Upper lobe of left lung (tissue), 6 donors: ENCODE data around the gene MYH7B. TPM values are rescaled to one million over a fixed set of nuclear protein-coding genes. Genes with fewer than 3 reads are reported as not detected.

Experiments used
- ATAC-seq, 2 donors: fragments of 200-7000 bp; cut with Tn5 transposase; one replicate each; pipeline ENCODE4 v1.9.1; 2022; ENCODE audit warnings: mild to moderate bottlenecking in 2 of 2, moderate library complexity in 2 of 2; ENCODE audit not compliant: low FRiP score in 2 of 2
- DNase-seq, 2 donors: peaks; one replicate each; pipeline ENCODE4 v3.0.0-alpha.2; 2019 to 2020
- H3K27ac ChIP-seq, 4 donors: fragments of 200-600 bp; sonication (generic); one replicate each; pipeline ENCODE4 v1.5.1; 2016 to 2019
- H3K27me3 ChIP-seq, 4 donors: fragments of 200-600 bp; sonication (generic); one replicate each; pipeline ENCODE4 v1.5.1; 2017 to 2019
- H3K36me3 ChIP-seq, 4 donors: fragments of 200-600 bp; sonication (generic); one replicate each; pipeline ENCODE4 v1.5.1; 2016 to 2019
- H3K4me1 ChIP-seq, 4 donors: fragments of 200-600 bp; sonication (generic); one replicate each; pipeline ENCODE4 v1.5.1; 2018 to 2019
- H3K4me3 ChIP-seq, 4 donors: fragments of 200-600 bp; sonication (generic); one replicate each; pipeline ENCODE4 v1.5.1; 2017 to 2019; ENCODE audit warnings: mild to moderate bottlenecking in 2 of 4, moderate library complexity in 1 of 4
- H3K9me3 ChIP-seq, 4 donors: fragments of 200-600 bp; sonication (generic); one replicate each; pipeline ENCODE4 v1.5.1; 2018 to 2019
- CTCF ChIP-seq, 6 experiments: fragments of 450-650 bp in 4 of 6; fragments of 200-600 bp in 2 of 6; sonication (generic) in 2 of 6; IDR thresholded peaks; one replicate each; pipeline ENCODE4 v1.5.1; 2016 to 2019; ENCODE audit warnings: antibody characterized with exemption in 6 of 6
- EP300 ChIP-seq, 4 donors: sonication (generic); formaldehyde crosslinking; IDR thresholded peaks; one replicate each; pipeline ENCODE4 v1.5.1; 2017; ENCODE audit warnings: antibody characterized with exemption in 4 of 4, control low read depth in 2 of 4
- POLR2A ChIP-seq, 4 donors: fragments of 450-650 bp; IDR thresholded peaks; one replicate each; pipeline ENCODE4 v1.5.1; 2016 to 2017; ENCODE audit warnings: antibody characterized with exemption in 4 of 4, mild to moderate bottlenecking in 2 of 4
- POLR2AphosphoS5 ChIP-seq, 2 donors: sonication (generic); formaldehyde crosslinking; IDR thresholded peaks; one replicate each; pipeline ENCODE4 v1.5.1; 2017; ENCODE audit warnings: antibody characterized with exemption in 2 of 2
- WGBS, 2 donors: methylation state at CpG; one replicate each; pipeline ENCODE4 v1.1.5; 2017 to 2018; 5-methylcytosine and 5-hydroxymethylcytosine counted together
- total RNA-seq, 6 donors: library from RNA; depleted of rRNA in 4 of 6; stranded (reverse); fragments of >200 nt in 4 of 6; gene quantifications; one replicate each; pipeline versions ENCODE4 v1.1.0 to v1.2.1, GENCODE V29; 2016 to 2021
- donor health status: DM: no; HTN: no; CAD: no; lungs with moderate emphysema.
- donor health status: DM: no; HTN: yes; CAD: no; lungs with severe emphysema.

The MYH7B gene
- total RNA-seq, 6 donors from 2014 or later: 0.51 to 11.5 (median 0.91) TPM; not detected in 1

- DNase-seq (peak in 1 of 2 donors; percentile 61), ATAC-seq (no peak)
- Histone ChIP-seq H3K27me3 (peaks cover 0 to 3% (median 0%) of the 10 kb centered on the region in 4 donors), H3K36me3 (no peaks in the 10 kb centered on the region), H3K4me1 (peaks cover 0 to 16% (median 1%) of the 10 kb centered on the region in 4 donors), H3K9me3 (no peaks in the 10 kb centered on the region), H3K4me3 (no peak overlapping the region), H3K27ac (no peak overlapping the region)
- TF ChIP-seq POLR2AphosphoS5 (IDR thresholded peaks at IDR 0.05): no peak
- no peak for TF ChIP-seq POLR2A (IDR thresholded peaks at IDR 0.05)
- TF ChIP-seq CTCF (IDR thresholded peaks at IDR 0.05): no peak
- TF ChIP-seq EP300 (IDR thresholded peaks at IDR 0.05): no peak
- WGBS, 2 donors: 79 to 84% methylated on average over 11 to 18 of the region's 18 CpGs
Measured at GRCh38 chr20:34984756-34985261, 29.1 kb downstream of the MYH7B start.

- Histone ChIP-seq H3K4me1 (peaks cover 0 to 16% (median 1%) of the 10 kb centered on the region in 4 donors), H3K4me3 (no peak overlapping the region), H3K36me3 (no peaks in the 10 kb centered on the region), H3K27me3 (peaks cover 0 to 3% (median 0%) of the 10 kb centered on the region in 4 donors), H3K9me3 (no peaks in the 10 kb centered on the region), H3K27ac (no peak overlapping the region)
- WGBS, 2 donors: 78 to 80% methylated on average over 9 to 22 of the region's 25 CpGs
- ATAC-seq (no peak), DNase-seq (no peak)
- TF ChIP-seq CTCF (IDR thresholded peaks at IDR 0.05): no peak
- no peak for TF ChIP-seq EP300 (IDR thresholded peaks at IDR 0.05)
- TF ChIP-seq POLR2A (IDR thresholded peaks at IDR 0.05): no peak
- no peak for TF ChIP-seq POLR2AphosphoS5 (IDR thresholded peaks at IDR 0.05)
Measured at GRCh38 chr20:34985461-34986310, 30.0 kb downstream of the MYH7B start.

GRCh38 chr20:34986311-34987287 is 30.9 kb downstream of the MYH7B start:
- WGBS, 2 donors: 72 to 81% methylated on average over 9 to 24 of the region's 24 CpGs
- H3K4me3 ChIP-seq: no peak overlapping the region
- H3K9me3 ChIP-seq: no peaks in the 10 kb centered on the region
- peaks cover 0 to 16% (median 1%) of the 10 kb centered on the region in 4 donors for H3K4me1 ChIP-seq
- H3K36me3 ChIP-seq: no peaks in the 10 kb centered on the region
- ATAC-seq (peak in 1 of 2 donors; percentile 20), DNase-seq (no peak)
- no peak for TF ChIP-seq POLR2AphosphoS5 (IDR thresholded peaks at IDR 0.05)
- TF ChIP-seq EP300 (IDR thresholded peaks at IDR 0.05): no peak
- TF ChIP-seq CTCF (IDR thresholded peaks at IDR 0.05): no peak
- TF ChIP-seq POLR2A (IDR thresholded peaks at IDR 0.05): no peak
- no peak overlapping the region for H3K27ac ChIP-seq
- peaks cover 0 to 3% (median 0%) of the 10 kb centered on the region in 4 donors for H3K27me3 ChIP-seq

GRCh38 chr20:34987288-34988190 is 31.9 kb downstream of the MYH7B start:
- H3K36me3 ChIP-seq: peaks cover 0 to under 1% (median 0%) of the 10 kb centered on the region in 4 donors
- ATAC-seq: no peak
- no peak for DNase-seq

More at GRCh38 chr20:34987288-34988190, 31.9 kb downstream of the MYH7B start:
- peaks cover 0 to 16% (median 1%) of the 10 kb centered on the region in 4 donors for H3K4me1 ChIP-seq
- 51 to 66% methylated on average over 4 to 14 of the region's 15 CpGs for WGBS, 2 donors
- no peak for TF ChIP-seq POLR2A (IDR thresholded peaks at IDR 0.05)
- TF ChIP-seq CTCF (IDR thresholded peaks at IDR 0.05): no peak
- TF ChIP-seq POLR2AphosphoS5 (IDR thresholded peaks at IDR 0.05): no peak
- no peak for TF ChIP-seq EP300 (IDR thresholded peaks at IDR 0.05)
- peaks cover 0 to 3% (median 0%) of the 10 kb centered on the region in 4 donors for H3K27me3 ChIP-seq
- no peak overlapping the region for H3K27ac ChIP-seq
- H3K4me3 ChIP-seq: no peak overlapping the region
- H3K9me3 ChIP-seq: no peaks in the 10 kb centered on the region
